ENCODE measurements around the gene SAMD11. TPM values are rescaled to one million over a fixed set of nuclear protein-coding genes. Genes with fewer than 3 reads are reported as not detected.

The SAMD11 gene
- polyA plus RNA-seq, 1 donor from 2014 or later = 21.6 TPM

GRCh38 chr1:974687-975328 lies 51.1 kb downstream of the SAMD11 start:
- no peak overlapping the region for H3K27ac ChIP-seq (ENCODE audit: low read length)
- H3K4me3 ChIP-seq (ENCODE audit: low read length) = no peak overlapping the region
- no peak overlapping the region for H3K9ac ChIP-seq (ENCODE audit: low read length)
- H3K36me3 ChIP-seq (ENCODE audit: insufficient read depth, low read length) = no peaks in the 10 kb centered on the region
- no peak for TF ChIP-seq EZH2 (IDR thresholded peaks at IDR 0.05; ENCODE audit: borderline replicate concordance, insufficient read depth, low read length, poor library complexity, severe bottlenecking)
- TF ChIP-seq TAF1 (IDR thresholded peaks at IDR 0.05; ENCODE audit: low read depth) = no peak
- no peak for TF ChIP-seq EP300 (conservative IDR thresholded peaks at IDR 0.05; ENCODE audit: poor library complexity, severe bottlenecking)
- TF ChIP-seq CTCF (IDR thresholded peaks at IDR 0.05; ENCODE audit: poor library complexity, severe bottlenecking) = no peak
- TF ChIP-seq SMC3 (conservative IDR thresholded peaks at IDR 0.05; ENCODE audit: poor library complexity) = no peak
- TF ChIP-seq MXI1 (conservative IDR thresholded peaks at IDR 0.05; ENCODE audit: poor library complexity, severe bottlenecking) = no peak
- no peak for TF ChIP-seq RAD21 (conservative IDR thresholded peaks at IDR 0.05)
- no peak for TF ChIP-seq POLR2AphosphoS5 (IDR thresholded peaks at IDR 0.05)
- no peak for TF ChIP-seq REST (IDR thresholded peaks at IDR 0.05; ENCODE audit: borderline replicate concordance)
- no peaks in the 10 kb centered on the region for H3F3A ChIP-seq (ENCODE audit: insufficient read depth, low read length, poor library complexity, severe bottlenecking)
- H3K27me3 ChIP-seq (ENCODE audit: insufficient read depth, low read depth, low read length) = peaks cover 20% of the 10 kb centered on the region
- H4K20me1 ChIP-seq (ENCODE audit: insufficient read depth) = no peaks in the 10 kb centered on the region
- no peak overlapping the region for H3K4me2 ChIP-seq (ENCODE audit: low read length)
- no peaks in the 10 kb centered on the region for H3K9me2 ChIP-seq (ENCODE audit: insufficient read depth, low read length)
- no peak overlapping the region for H2AFZ ChIP-seq (ENCODE audit: low read depth, low read length)
- no peaks in the 10 kb centered on the region for H3K79me2 ChIP-seq (replicated peaks; ENCODE audit: insufficient read depth, low read length)
- H3K9me3 ChIP-seq (ENCODE audit: low read length) = no peaks in the 10 kb centered on the region

GRCh38 chr1:975365-975764 lies 51.6 kb downstream of the SAMD11 start:
- Histone ChIP-seq H3K27me3 (ENCODE audit: insufficient read depth, low read depth, low read length) (peaks cover 14% of the 10 kb centered on the region), H3F3A (ENCODE audit: insufficient read depth, low read length, poor library complexity, severe bottlenecking) (no peaks in the 10 kb centered on the region)
- TF ChIP-seq MXI1 (conservative IDR thresholded peaks at IDR 0.05; ENCODE audit: poor library complexity, severe bottlenecking) (no peak), REST (IDR thresholded peaks at IDR 0.05; ENCODE audit: borderline replicate concordance) (no peak), TAF1 (IDR thresholded peaks at IDR 0.05; ENCODE audit: low read depth) (no peak)

More at GRCh38 chr1:975365-975764, 51.6 kb downstream of the SAMD11 start:
- H2AFZ ChIP-seq (ENCODE audit: low read depth, low read length) = no peak overlapping the region
- no peaks in the 10 kb centered on the region for H3K36me3 ChIP-seq (ENCODE audit: insufficient read depth, low read length)
- H3K4me3 ChIP-seq (ENCODE audit: low read length) = no peak overlapping the region
- no peaks in the 10 kb centered on the region for H3K9me3 ChIP-seq (ENCODE audit: low read length)
- no peaks in the 10 kb centered on the region for H3K9me2 ChIP-seq (ENCODE audit: insufficient read depth, low read length)
- H3K79me2 ChIP-seq (replicated peaks; ENCODE audit: insufficient read depth, low read length) = no peaks in the 10 kb centered on the region
- no peak overlapping the region for H3K4me2 ChIP-seq (ENCODE audit: low read length)
- no peak overlapping the region for H3K9ac ChIP-seq (ENCODE audit: low read length)
- no peak overlapping the region for H3K27ac ChIP-seq (ENCODE audit: low read length)
- H4K20me1 ChIP-seq (ENCODE audit: insufficient read depth) = no peaks in the 10 kb centered on the region

All from neural cell (in vitro differentiated cells).